Gastrocnemius medialis (tissue), 4 donors: Measurements from ENCODE around the gene RYR1.

Experiments used
- CTCF ChIP-seq, 5 experiments: fragments of 450-650 bp in 3 of 5; fragments of 200-600 bp in 2 of 5; sonication (generic) in 2 of 5; IDR thresholded peaks in 4 of 5; conservative IDR thresholded peaks in 1 of 5; 1 replicate in 4 of 5; 2 replicates in 1 of 5; pipeline ENCODE4 v1.5.1; 2016 to 2019; ENCODE audit warnings: antibody characterized with exemption in 5 of 5, mild to moderate bottlenecking in 3 of 5, moderate library complexity in 3 of 5
- POLR2A ChIP-seq, 2 donors: fragments of 450-650 bp; IDR thresholded peaks; one replicate each; pipeline ENCODE4 v1.6.1; 2017; ENCODE audit warnings: antibody characterized with exemption in 2 of 2, mild to moderate bottlenecking in 2 of 2, moderate library complexity in 2 of 2

GRCh38 chr19:38449518-38449917, 16.0 kb downstream of the RYR1 start:
- TF ChIP-seq CTCF (IDR thresholded peaks at IDR 0.05 in 4 of 5, conservative IDR thresholded peaks at IDR 0.05 in 1 of 5) (no peak), POLR2A (IDR thresholded peaks at IDR 0.05) (no peak)
